GM23248 (cell line): ENCODE data around the gene GBP3. TPM values are rescaled to one million over a fixed set of nuclear protein-coding genes. Genes with fewer than 3 reads are reported as not detected.

Source experiments
- DNase-seq: peaks from one replicate; pipeline ENCODE4 v3.0.0-alpha.2; 2015
- H2AFZ ChIP-seq: fragments of 200-600 bp; sonication (generic); 2 replicates; pipeline ENCODE4 v1.6.1; 2016; ENCODE audit warnings: antibody characterized with exemption
- H3F3A ChIP-seq: fragments of 200-600 bp; sonication (generic); 2 replicates; pipeline ENCODE4 v1.6.1; 2016; ENCODE audit warnings: mild to moderate bottlenecking, antibody characterized with exemption, mixed run types; ENCODE audit not compliant: insufficient read depth
- H3K27ac ChIP-seq: fragments of 200-600 bp; sonication (generic); 2 replicates; pipeline ENCODE4 v1.5.1; 2016; ENCODE audit warnings: mild to moderate bottlenecking
- H3K27me3 ChIP-seq: fragments of 200-600 bp; sonication (generic); replicated peaks from 2 replicates; pipeline ENCODE4 v1.6.1; 2016; ENCODE audit warnings: mild to moderate bottlenecking; ENCODE audit not compliant: insufficient read depth
- H3K36me3 ChIP-seq: fragments of 200-600 bp; sonication (generic); 2 replicates; pipeline ENCODE4 v1.6.1; 2016; ENCODE audit warnings: low read depth, mild to moderate bottlenecking
- H3K4me1 ChIP-seq: fragments of 200-600 bp; sonication (generic); 2 replicates; pipeline ENCODE4 v1.6.1; 2016; ENCODE audit warnings: mild to moderate bottlenecking; ENCODE audit not compliant: insufficient read depth
- H3K4me2 ChIP-seq: fragments of 200-600 bp; sonication (generic); one replicate; pipeline ENCODE4 v1.6.1; 2016; ENCODE audit warnings: mild to moderate bottlenecking; ENCODE audit not compliant: unreplicated experiment
- H3K4me3 ChIP-seq: fragments of 200-600 bp; sonication (generic); 2 replicates; pipeline ENCODE4 v1.5.1; 2016; ENCODE audit warnings: mild to moderate bottlenecking
- H3K79me2 ChIP-seq: fragments of 200-600 bp; sonication (generic); 2 replicates; pipeline ENCODE4 v1.6.1; 2016; ENCODE audit warnings: mild to moderate bottlenecking; ENCODE audit not compliant: insufficient read depth
- H3K9ac ChIP-seq: fragments of 200-600 bp; sonication (generic); 2 replicates; pipeline ENCODE4 v1.6.1; 2016; ENCODE audit warnings: mild to moderate bottlenecking
- H3K9me2 ChIP-seq: fragments of 200-600 bp; sonication (generic); 2 replicates; pipeline ENCODE4 v1.6.1; 2016; ENCODE audit warnings: mixed run types, mild to moderate bottlenecking, moderate library complexity; ENCODE audit not compliant: insufficient read depth
- H3K9me3 ChIP-seq: fragments of 200-600 bp; sonication (generic); one replicate; pipeline ENCODE4 v1.6.1; 2017; ENCODE audit warnings: low read depth
- H4K20me1 ChIP-seq: fragments of 200-600 bp; sonication (generic); 2 replicates; pipeline ENCODE4 v1.6.0; 2016; ENCODE audit not compliant: insufficient read depth
- EZH2 ChIP-seq: fragments of 200-600 bp; sonication (generic); IDR thresholded peaks from 2 replicates; pipeline ENCODE4 v1.6.1; 2018; ENCODE audit warnings: antibody characterized with exemption, mild to moderate bottlenecking; ENCODE audit not compliant: insufficient read depth, poor library complexity, severe bottlenecking
- EZH2phosphoT487 ChIP-seq: fragments of 200-600 bp; sonication (generic); IDR thresholded peaks from 2 replicates; pipeline ENCODE4 v1.6.1; 2018; ENCODE audit warnings: antibody characterized with exemption, moderate library complexity, mild to moderate bottlenecking, low read depth; ENCODE audit not compliant: insufficient read depth
- WGBS, 2 experiments: methylation state at CpG; one replicate each; pipeline ENCODE4 v1.1.6; 2015 to 2017; ENCODE audit warnings: low lambda C conversion rate in 2 of 2, low coverage in 1 of 2; ENCODE audit errors: missing lambda C conversion rate in 2 of 2; 5-methylcytosine and 5-hydroxymethylcytosine counted together
- in situ Hi-C: fragments of 300-500 bp; cut with MboI; formaldehyde crosslinking; loops from 2 replicates; pipeline ENCODE4 v1.15.0; 2020
- polyA plus RNA-seq: library from polyadenylated mRNA; unstranded; fragments of >200 nt; fragmentation: Nextera tagmentation; extraction: Ambion mirVana; gene quantifications from 2 replicates; pipeline ENCODE4 v1.2.1, GENCODE V29; 2016
- total RNA-seq: library from RNA; depleted of rRNA; stranded (reverse); fragments of >200 nt; shearing (Covaris generic); gene quantifications from 2 replicates; pipeline ENCODE4 v1.2.3, GENCODE V29; 2014; rRNA removed

Gene GBP3, protein sequence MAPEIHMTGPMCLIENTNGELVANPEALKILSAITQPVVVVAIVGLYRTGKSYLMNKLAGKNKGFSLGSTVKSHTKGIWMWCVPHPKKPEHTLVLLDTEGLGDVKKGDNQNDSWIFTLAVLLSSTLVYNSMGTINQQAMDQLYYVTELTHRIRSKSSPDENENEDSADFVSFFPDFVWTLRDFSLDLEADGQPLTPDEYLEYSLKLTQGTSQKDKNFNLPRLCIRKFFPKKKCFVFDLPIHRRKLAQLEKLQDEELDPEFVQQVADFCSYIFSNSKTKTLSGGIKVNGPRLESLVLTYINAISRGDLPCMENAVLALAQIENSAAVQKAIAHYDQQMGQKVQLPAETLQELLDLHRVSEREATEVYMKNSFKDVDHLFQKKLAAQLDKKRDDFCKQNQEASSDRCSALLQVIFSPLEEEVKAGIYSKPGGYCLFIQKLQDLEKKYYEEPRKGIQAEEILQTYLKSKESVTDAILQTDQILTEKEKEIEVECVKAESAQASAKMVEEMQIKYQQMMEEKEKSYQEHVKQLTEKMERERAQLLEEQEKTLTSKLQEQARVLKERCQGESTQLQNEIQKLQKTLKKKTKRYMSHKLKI
- 59.9 and 63.5 TPM in 2 replicates for total RNA-seq
- polyA plus RNA-seq = 29.9 and 33.1 TPM in 2 replicates

DNA sequence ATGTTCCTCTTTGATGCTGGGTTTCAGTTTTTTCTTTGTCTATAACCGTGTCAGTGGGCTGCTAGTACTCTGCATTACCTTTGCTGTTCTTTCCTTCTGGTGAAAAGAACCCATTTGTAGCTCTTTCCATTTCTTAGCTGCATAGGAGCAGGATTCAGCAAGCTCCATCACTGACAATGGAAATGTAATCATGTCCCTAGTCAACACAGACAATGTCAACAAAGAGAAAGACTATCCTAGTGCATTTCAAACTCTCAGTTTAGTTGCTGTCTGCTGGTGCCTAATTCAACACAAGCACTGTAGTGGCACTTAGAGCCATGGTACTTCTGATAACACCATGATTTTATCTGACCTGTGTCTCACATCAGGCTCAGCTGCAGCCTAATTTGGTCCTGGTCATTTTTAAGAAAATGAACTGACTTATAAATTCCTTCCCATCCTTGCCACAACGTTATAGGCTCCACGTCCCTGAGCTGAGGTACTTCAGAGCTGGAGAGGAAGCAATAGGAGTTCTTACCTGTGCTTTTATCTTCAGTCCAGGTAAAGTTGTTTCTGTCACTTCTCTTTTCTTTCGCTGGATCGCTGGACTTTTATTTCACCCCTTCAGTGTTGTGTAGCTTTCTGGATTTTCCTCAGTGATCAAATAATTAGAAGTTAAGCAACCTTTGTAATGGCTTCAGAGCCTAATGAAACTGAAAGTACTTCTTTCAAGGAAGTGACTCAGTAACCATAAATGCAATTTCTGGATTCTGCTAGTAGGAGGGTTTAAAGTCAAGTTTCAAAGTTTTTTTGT, at the start of gene GBP3:
GBP3 (minus strand) TSS at position 700 of the 793 bp plus-strand sequence. CDS start 2,145 bp downstream, outside the sequence.
- Histone ChIP-seq H4K20me1 (no peaks in the 10 kb centered on the region), H3K27ac (peak within 1 kb of the TSS; percentile 80), H3F3A (peaks cover 22% of the 10 kb centered on the region), H2AFZ (peak within 1 kb of the TSS; percentile 96), H3K79me2 (peaks cover 49% of the 10 kb centered on the region), H3K9me2 (no peaks in the 10 kb centered on the region), H3K4me2 (peak within 1 kb of the TSS; percentile 98), H3K4me3 (peak within 1 kb of the TSS; percentile 99), H3K27me3 (no peaks in the 10 kb centered on the region), H3K36me3 (peaks cover 11% of the 10 kb centered on the region; the same call in 1 of the 2 replicates), H3K4me1 (peaks cover 25% of the 10 kb centered on the region), H3K9me3 (no peaks in the 10 kb centered on the region), H3K9ac (peak within 1 kb of the TSS; percentile 85)
- DNase-seq = peak; percentile 82
- in situ Hi-C loops = no loop called here
- no peak for TF ChIP-seq EZH2
- no peak for TF ChIP-seq EZH2phosphoT487
- WGBS, 2 experiments = 6% methylated on average over 5 of the region's 5 CpGs

DNA sequence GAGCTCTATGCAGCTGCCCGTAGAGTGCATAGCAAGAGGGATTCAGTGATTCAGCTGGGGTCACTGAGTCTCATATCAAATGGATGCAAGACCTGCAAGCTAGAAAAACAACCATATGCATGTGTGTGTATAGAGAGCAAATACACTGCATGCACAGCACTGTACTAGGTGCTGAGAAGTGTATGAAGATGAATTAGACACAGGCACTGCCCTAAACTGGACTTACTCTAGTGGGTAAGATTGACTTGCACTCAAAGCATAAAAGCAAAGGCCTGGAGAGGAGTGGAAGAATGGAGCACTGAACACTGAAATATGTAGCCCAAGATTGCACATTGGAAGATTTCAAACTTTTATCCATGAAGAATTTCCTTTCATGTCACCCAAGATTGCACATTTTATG, 47.8 kb upstream of the GBP3 start:
- Histone ChIP-seq H3K9me2 (no peaks in the 10 kb centered on the region), H3K9ac (no peak overlapping the region; the same call in 1 of the 2 replicates), H2AFZ (peak overlapping the region; percentile 97), H3K4me2 (peak overlapping the region; percentile 94), H3F3A (0 out of 2 replicates have a peak, but pooled peaks cover 1% of the 10 kb centered on the region), H4K20me1 (no peaks in the 10 kb centered on the region), H3K4me1 (peaks cover 12% of the 10 kb centered on the region; the same call in 1 of the 2 replicates), H3K27me3 (no peaks in the 10 kb centered on the region), H3K27ac (no peak overlapping the region), H3K4me3 (peak overlapping the region; percentile 71), H3K9me3 (no peaks in the 10 kb centered on the region), H3K36me3 (no peaks in the 10 kb centered on the region), H3K79me2 (no peaks in the 10 kb centered on the region)
- in situ Hi-C loops = no loop called here
- DNase-seq = peak; percentile 17
- TF ChIP-seq EZH2phosphoT487 (no peak), EZH2 (no peak)
- WGBS, 2 experiments = 57 to 68% methylated on average over 1 of the region's 1 CpG

DNA sequence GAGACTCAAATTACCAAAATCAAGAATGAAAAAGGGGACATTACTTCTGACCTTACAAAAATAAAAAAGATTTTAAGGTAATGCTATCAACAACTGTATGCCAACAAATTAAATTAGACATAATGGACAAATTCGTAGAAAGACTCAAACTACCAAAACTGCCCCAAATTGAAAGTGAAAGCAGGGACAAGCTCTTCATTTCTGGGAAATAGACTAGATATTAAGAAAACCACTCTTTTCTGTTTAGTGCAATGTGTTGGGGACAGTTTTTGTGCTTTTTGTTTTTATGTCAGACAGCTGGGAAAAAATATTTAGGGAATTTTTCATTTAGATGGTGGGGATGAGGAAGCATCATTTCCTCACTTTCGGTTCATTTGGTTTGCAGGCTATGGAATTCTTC, 47.3 kb upstream of the GBP3 start:
- WGBS, 2 experiments = 26 to 27% methylated on average over 2 of the region's 2 CpGs

DNA sequence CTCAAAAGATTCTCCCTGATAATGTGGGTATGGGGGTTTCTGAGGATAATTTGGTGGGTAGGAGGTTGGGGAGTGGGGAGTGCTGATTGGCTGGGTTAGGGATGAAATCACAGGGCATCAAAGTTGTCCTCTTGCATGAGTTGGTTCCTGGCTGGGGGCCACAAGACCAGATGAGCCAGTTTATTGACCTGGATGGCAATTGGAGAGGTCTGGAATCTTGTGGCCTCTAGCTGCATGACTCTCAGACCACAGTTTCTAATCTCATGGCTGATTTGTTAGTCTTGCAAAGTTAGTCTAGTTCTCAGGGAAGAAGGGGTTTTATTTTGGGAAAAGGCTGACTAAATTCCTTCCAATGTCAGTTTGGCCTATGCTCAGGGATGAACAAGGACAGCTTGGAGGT, 45.6 kb upstream of the GBP3 start:
- H4K20me1 ChIP-seq = no peaks in the 10 kb centered on the region
- no peaks in the 10 kb centered on the region for H3K9me3 ChIP-seq
- H3K9ac ChIP-seq = no peak overlapping the region
- H3K79me2 ChIP-seq = peaks cover 10% of the 10 kb centered on the region
- H3K9me2 ChIP-seq = no peaks in the 10 kb centered on the region
- TF ChIP-seq EZH2 = no peak
- no peak for TF ChIP-seq EZH2phosphoT487
- no peaks in the 10 kb centered on the region for H3K27me3 ChIP-seq
- in situ Hi-C loops = no loop called here
- H3K36me3 ChIP-seq = no peaks in the 10 kb centered on the region
- H3K27ac ChIP-seq = peak overlapping the region; percentile 37
- H3K4me1 ChIP-seq = peaks cover 22% of the 10 kb centered on the region
- DNase-seq = peak; percentile 74
- no peak overlapping the region for H3K4me2 ChIP-seq
- 0 out of 2 replicates have a peak overlapping the region, but pooled peaks have one; percentile 11 for H2AFZ ChIP-seq
- peaks cover 22% of the 10 kb centered on the region for H3F3A ChIP-seq
- H3K4me3 ChIP-seq = no peak overlapping the region

More for the DNA sequence above, 47.3 kb upstream of the GBP3 start:
- H3K27ac ChIP-seq = no peak overlapping the region
- peaks cover 7% of the 10 kb centered on the region for H3F3A ChIP-seq
- H3K79me2 ChIP-seq = no peaks in the 10 kb centered on the region
- peak; percentile 41 for DNase-seq
- H3K9me3 ChIP-seq = no peaks in the 10 kb centered on the region
- H3K9me2 ChIP-seq = no peaks in the 10 kb centered on the region
- H3K4me3 ChIP-seq = peak overlapping the region; percentile 71
- peak overlapping the region; percentile 94 for H3K4me2 ChIP-seq
- TF ChIP-seq EZH2phosphoT487 = no peak
- TF ChIP-seq EZH2 = no peak
- H2AFZ ChIP-seq = peak overlapping the region; percentile 97
- peak overlapping the region; percentile 65 for H3K9ac ChIP-seq
- no peaks in the 10 kb centered on the region for H4K20me1 ChIP-seq
- H3K4me1 ChIP-seq = peaks cover 14% of the 10 kb centered on the region; the same call in 1 of the 2 replicates
- in situ Hi-C loops = no loop called here
- H3K27me3 ChIP-seq = no peaks in the 10 kb centered on the region
- H3K36me3 ChIP-seq = no peaks in the 10 kb centered on the region
